HepG2 (cell line): ENCODE measurements around the gene DCUN1D2. TPM values are rescaled to one million over a fixed set of nuclear protein-coding genes. Genes with fewer than 3 reads are reported as not detected.

Experiments used
- HOXD1 ChIP-seq: sonication (generic); formaldehyde crosslinking; IDR thresholded peaks from 2 replicates; pipeline ENCODE4 v1.5.0; 2020; ENCODE audit warnings: missing genetic modification reagents
- IKZF1 ChIP-seq: fragments of 450-650 bp; IDR thresholded peaks from 2 replicates; pipeline ENCODE4 v1.7.1; 2016
- MYC ChIP-seq: sonication (generic); formaldehyde crosslinking; IDR thresholded peaks from 2 replicates; pipeline ENCODE4 v1.9.0; 2021; ENCODE audit warnings: missing genetic modification reagents, borderline replicate concordance
- NCOA2 ChIP-seq: sonication (generic); formaldehyde crosslinking; IDR thresholded peaks from 2 replicates; pipeline ENCODE4 v1.8.0; 2022; ENCODE audit warnings: inconsistent platforms
- NFRKB ChIP-seq: fragments of 450-650 bp; IDR thresholded peaks from 2 replicates; pipeline ENCODE4 v1.6.1; 2017
- PCBP2 ChIP-seq: fragments of 200-400 bp; formaldehyde crosslinking; optimal IDR thresholded peaks from 2 replicates; pipeline ENCODE3; 2018; ENCODE audit warnings: low read length, low read depth; ENCODE audit not compliant: poor library complexity, severe bottlenecking
- PHF20 ChIP-seq: sonication (generic); formaldehyde crosslinking; IDR thresholded peaks from 2 replicates; pipeline ENCODE4 v1.5.0; 2020; ENCODE audit warnings: mild to moderate bottlenecking, missing genetic modification reagents
- PHF8 ChIP-seq: sonication (generic); formaldehyde crosslinking; IDR thresholded peaks from 2 replicates; pipeline ENCODE4 v1.5.0; 2020; ENCODE audit warnings: missing genetic modification reagents
- RBM39 ChIP-seq: fragments of 200-400 bp; formaldehyde crosslinking; IDR thresholded peaks from one replicate; pipeline ENCODE4 v1.6.1; 2018; ENCODE audit warnings: antibody characterized with exemption, mild to moderate bottlenecking, low read depth, low read length; ENCODE audit not compliant: poor library complexity, severe bottlenecking
- SMAD1 ChIP-seq: sonication (generic); formaldehyde crosslinking; IDR thresholded peaks from 2 replicates; pipeline ENCODE4 v1.4.0; 2020; ENCODE audit warnings: missing genetic modification reagents, low read depth, mild to moderate bottlenecking, borderline replicate concordance
- TEAD3 ChIP-seq: optimal IDR thresholded peaks from 2 replicates; pipeline ENCODE3; 2016; ENCODE audit warnings: borderline replicate concordance
- ZFP90 ChIP-seq: sonication (generic); formaldehyde crosslinking; IDR thresholded peaks from 2 replicates; pipeline ENCODE4 v1.8.0; 2022; ENCODE audit warnings: missing genetic modification reagents, mild to moderate bottlenecking, inconsistent platforms, borderline replicate concordance
- ZNF17 ChIP-seq: sonication (generic); formaldehyde crosslinking; IDR thresholded peaks from 2 replicates; pipeline ENCODE4 v1.5.0; 2020; ENCODE audit warnings: mild to moderate bottlenecking, missing genetic modification reagents
- ZNF350 ChIP-seq: sonication (generic); formaldehyde crosslinking; IDR thresholded peaks from 2 replicates; pipeline ENCODE4 v1.4.0; 2020; ENCODE audit warnings: mild to moderate bottlenecking, low read depth, missing genetic modification reagents, borderline replicate concordance
- ZNF552 ChIP-seq: sonication (generic); formaldehyde crosslinking; IDR thresholded peaks from 2 replicates; pipeline ENCODE4 v1.9.0; 2022; ENCODE audit warnings: missing genetic modification reagents, mild to moderate bottlenecking, borderline replicate concordance
- ZNF605 ChIP-seq: sonication (generic); formaldehyde crosslinking; IDR thresholded peaks from 2 replicates; pipeline ENCODE4 v1.8.0; 2022; ENCODE audit warnings: mild to moderate bottlenecking, missing genetic modification reagents
- ZNF772 ChIP-seq: sonication (generic); formaldehyde crosslinking; IDR thresholded peaks from 2 replicates; pipeline ENCODE4 v1.5.0; 2020; ENCODE audit warnings: mild to moderate bottlenecking, missing genetic modification reagents
- polyA plus RNA-seq, 8 experiments: library from polyadenylated mRNA; depleted of rRNA in 3 of 8; stranded (reverse) in 7 of 8; unstranded in 1 of 8; fragments of >200 nt; fragmentation: Illumina TruSeq in 4 of 8; extraction: Trizol in 4 of 8; gene quantifications; 2 replicates each; pipeline versions ENCODE4 v1.2.1 to v1.2.3, GENCODE V29; 2011 to 2016; ENCODE audit warnings: low read depth in 4 of 8, missing spikeins in 1 of 8, mixed read lengths in 1 of 8; ENCODE audit not compliant: insufficient read depth in 1 of 8
- total RNA-seq, 5 experiments: library from RNA; depleted of rRNA; stranded (reverse); fragments of >200 nt; fragmentation: Illumina TruSeq; extraction: Trizol; gene quantifications; 2 replicates each; pipeline ENCODE4 v1.2.3, GENCODE V29; 2016; ENCODE audit warnings: low read depth in 1 of 5
- TF ChIP-seq, protein P1 (sequence below): sonication (generic); formaldehyde crosslinking; IDR thresholded peaks from 2 replicates; pipeline ENCODE4 v1.4.0; 2020; ENCODE audit warnings: missing genetic modification reagents, borderline replicate concordance
- TF ChIP-seq, protein P2 (sequence below): IDR thresholded peaks from 2 replicates; pipeline ENCODE4 v1.6.1; 2016; ENCODE audit warnings: control low read depth
- TF ChIP-seq, protein P3 (sequence below): sonication (generic); formaldehyde crosslinking; IDR thresholded peaks from 2 replicates; pipeline ENCODE4 v1.4.0; 2020; ENCODE audit warnings: missing genetic modification reagents
- TF ChIP-seq, protein P4 (sequence below): sonication (generic); formaldehyde crosslinking; IDR thresholded peaks from 2 replicates; pipeline ENCODE4 v1.4.0; 2020; ENCODE audit warnings: missing genetic modification reagents, borderline replicate concordance

Gene DCUN1D2
- total and polyA plus RNA-seq, 2 of the 13 experiments (the other 11 are each of a cell fraction or from before 2014, with no cell fraction given): 9.1 to 9.6 TPM

DNA sequence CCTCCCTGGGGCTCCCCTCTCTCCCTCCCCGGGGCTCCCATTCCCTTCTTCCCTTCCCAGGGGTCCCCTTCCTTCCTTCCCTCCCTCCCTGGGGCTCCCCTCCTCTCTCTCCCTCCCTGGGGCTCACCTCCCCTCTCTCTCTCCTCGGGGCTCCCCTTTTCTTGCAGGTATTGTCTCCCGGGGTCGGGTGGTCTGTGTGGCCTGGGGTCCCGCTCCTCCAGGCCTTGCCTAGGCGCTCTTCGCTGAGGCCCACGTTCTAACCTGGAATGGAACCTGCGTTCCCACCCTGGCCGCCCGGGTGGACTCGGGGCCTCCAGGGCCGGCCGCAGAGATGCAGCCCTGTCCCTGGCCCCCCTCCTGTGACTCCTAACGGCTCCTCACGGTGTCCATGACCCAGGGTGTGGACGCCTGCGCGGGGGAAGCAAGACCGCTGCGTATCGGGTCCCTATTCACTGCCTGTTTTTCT lies 940 bp upstream of the DCUN1D2 start (continued):
- TF ChIP-seq, protein P1, sequence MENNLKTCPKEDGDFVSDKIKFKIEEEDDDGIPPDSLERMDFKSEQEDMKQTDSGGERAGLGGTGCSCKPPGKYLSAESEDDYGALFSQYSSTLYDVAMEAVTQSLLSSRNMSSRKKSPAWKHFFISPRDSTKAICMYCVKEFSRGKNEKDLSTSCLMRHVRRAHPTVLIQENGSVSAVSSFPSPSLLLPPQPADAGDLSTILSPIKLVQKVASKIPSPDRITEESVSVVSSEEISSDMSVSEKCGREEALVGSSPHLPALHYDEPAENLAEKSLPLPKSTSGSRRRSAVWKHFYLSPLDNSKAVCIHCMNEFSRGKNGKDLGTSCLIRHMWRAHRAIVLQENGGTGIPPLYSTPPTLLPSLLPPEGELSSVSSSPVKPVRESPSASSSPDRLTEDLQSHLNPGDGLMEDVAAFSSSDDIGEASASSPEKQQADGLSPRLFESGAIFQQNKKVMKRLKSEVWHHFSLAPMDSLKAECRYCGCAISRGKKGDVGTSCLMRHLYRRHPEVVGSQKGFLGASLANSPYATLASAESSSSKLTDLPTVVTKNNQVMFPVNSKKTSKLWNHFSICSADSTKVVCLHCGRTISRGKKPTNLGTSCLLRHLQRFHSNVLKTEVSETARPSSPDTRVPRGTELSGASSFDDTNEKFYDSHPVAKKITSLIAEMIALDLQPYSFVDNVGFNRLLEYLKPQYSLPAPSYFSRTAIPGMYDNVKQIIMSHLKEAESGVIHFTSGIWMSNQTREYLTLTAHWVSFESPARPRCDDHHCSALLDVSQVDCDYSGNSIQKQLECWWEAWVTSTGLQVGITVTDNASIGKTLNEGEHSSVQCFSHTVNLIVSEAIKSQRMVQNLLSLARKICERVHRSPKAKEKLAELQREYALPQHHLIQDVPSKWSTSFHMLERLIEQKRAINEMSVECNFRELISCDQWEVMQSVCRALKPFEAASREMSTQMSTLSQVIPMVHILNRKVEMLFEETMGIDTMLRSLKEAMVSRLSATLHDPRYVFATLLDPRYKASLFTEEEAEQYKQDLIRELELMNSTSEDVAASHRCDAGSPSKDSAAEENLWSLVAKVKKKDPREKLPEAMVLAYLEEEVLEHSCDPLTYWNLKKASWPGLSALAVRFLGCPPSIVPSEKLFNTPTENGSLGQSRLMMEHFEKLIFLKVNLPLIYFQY: no peak
- peak; percentile 56; the same call in 1 of the 2 replicates for TF ChIP-seq ZNF350 (CRISPR knock-in tag)
- TF ChIP-seq ZNF605: peak; percentile 23; the same call in 1 of the 2 replicates
- no peak for TF ChIP-seq HOXD1 (CRISPR knock-in tag)
- no peak for TF ChIP-seq ZNF17 (CRISPR knock-in tag)
- no peak for TF ChIP-seq IKZF1
- peak; percentile 25 for TF ChIP-seq PCBP2
- 0 out of 2 replicates have a peak, but pooled peaks have one; percentile 7 for TF ChIP-seq PHF20 (CRISPR knock-in tag)
- TF ChIP-seq, protein P2, sequence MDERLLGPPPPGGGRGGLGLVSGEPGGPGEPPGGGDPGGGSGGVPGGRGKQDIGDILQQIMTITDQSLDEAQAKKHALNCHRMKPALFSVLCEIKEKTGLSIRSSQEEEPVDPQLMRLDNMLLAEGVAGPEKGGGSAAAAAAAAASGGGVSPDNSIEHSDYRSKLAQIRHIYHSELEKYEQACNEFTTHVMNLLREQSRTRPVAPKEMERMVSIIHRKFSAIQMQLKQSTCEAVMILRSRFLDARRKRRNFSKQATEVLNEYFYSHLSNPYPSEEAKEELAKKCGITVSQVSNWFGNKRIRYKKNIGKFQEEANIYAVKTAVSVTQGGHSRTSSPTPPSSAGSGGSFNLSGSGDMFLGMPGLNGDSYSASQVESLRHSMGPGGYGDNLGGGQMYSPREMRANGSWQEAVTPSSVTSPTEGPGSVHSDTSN (CRISPR knock-in tag): no peak
- peak; percentile 18; the same call in 1 of the 2 replicates for TF ChIP-seq ZNF772
- peak; percentile 8; the same call in 1 of the 2 replicates for TF ChIP-seq MYC
- no peak for TF ChIP-seq SMAD1 (CRISPR knock-in tag)
- no peak for TF ChIP-seq TEAD3 (CRISPR knock-in tag)
- TF ChIP-seq NCOA2: no peak
- TF ChIP-seq ZNF552: 0 out of 2 replicates have a peak, but pooled peaks have one; percentile 3
- TF ChIP-seq, protein P3, sequence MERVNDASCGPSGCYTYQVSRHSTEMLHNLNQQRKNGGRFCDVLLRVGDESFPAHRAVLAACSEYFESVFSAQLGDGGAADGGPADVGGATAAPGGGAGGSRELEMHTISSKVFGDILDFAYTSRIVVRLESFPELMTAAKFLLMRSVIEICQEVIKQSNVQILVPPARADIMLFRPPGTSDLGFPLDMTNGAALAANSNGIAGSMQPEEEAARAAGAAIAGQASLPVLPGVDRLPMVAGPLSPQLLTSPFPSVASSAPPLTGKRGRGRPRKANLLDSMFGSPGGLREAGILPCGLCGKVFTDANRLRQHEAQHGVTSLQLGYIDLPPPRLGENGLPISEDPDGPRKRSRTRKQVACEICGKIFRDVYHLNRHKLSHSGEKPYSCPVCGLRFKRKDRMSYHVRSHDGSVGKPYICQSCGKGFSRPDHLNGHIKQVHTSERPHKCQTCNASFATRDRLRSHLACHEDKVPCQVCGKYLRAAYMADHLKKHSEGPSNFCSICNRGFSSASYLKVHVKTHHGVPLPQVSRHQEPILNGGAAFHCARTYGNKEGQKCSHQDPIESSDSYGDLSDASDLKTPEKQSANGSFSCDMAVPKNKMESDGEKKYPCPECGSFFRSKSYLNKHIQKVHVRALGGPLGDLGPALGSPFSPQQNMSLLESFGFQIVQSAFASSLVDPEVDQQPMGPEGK (CRISPR knock-in tag): peak; percentile 54; the same call in 1 of the 2 replicates
- peak; percentile 14 for TF ChIP-seq RBM39
- TF ChIP-seq, protein P4, sequence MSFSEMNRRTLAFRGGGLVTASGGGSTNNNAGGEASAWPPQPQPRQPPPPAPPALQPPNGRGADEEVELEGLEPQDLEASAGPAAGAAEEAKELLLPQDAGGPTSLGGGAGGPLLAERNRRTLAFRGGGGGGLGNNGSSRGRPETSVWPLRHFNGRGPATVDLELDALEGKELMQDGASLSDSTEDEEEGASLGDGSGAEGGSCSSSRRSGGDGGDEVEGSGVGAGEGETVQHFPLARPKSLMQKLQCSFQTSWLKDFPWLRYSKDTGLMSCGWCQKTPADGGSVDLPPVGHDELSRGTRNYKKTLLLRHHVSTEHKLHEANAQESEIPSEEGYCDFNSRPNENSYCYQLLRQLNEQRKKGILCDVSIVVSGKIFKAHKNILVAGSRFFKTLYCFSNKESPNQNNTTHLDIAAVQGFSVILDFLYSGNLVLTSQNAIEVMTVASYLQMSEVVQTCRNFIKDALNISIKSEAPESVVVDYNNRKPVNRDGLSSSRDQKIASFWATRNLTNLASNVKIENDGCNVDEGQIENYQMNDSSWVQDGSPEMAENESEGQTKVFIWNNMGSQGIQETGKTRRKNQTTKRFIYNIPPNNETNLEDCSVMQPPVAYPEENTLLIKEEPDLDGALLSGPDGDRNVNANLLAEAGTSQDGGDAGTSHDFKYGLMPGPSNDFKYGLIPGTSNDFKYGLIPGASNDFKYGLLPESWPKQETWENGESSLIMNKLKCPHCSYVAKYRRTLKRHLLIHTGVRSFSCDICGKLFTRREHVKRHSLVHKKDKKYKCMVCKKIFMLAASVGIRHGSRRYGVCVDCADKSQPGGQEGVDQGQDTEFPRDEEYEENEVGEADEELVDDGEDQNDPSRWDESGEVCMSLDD: no peak
- TF ChIP-seq ZFP90: peak; percentile 49; the same call in 1 of the 2 replicates
- TF ChIP-seq NFRKB: no peak
- TF ChIP-seq PHF8: peak; percentile 50
